ENCODE results near the gene CYTH3.

Gene CYTH3

GRCh38 chr7:6272481-6273323 lies at the start of gene CYTH3:
Gene CYTH3, minus strand, starts transcription at chr7:6272624. Its CDS starts 117 bp downstream, at chr7:6272507.
- Histone ChIP-seq H3K79me2 (ENCODE audit: insufficient read depth, low read length) (no peaks in the 10 kb centered on the region), H4K20me1 (ENCODE audit: low read depth, low read length) (no peaks in the 10 kb centered on the region), H3K36me3 (ENCODE audit: low read length) (no peaks in the 10 kb centered on the region), H2AFZ (ENCODE audit: low read depth, low read length, severe bottlenecking) (peak within 1 kb of the TSS; percentile 93), H3K27me3 (ENCODE audit: low read length) (no peaks in the 10 kb centered on the region), H3K9ac (ENCODE audit: low read length) (peak within 1 kb of the TSS; percentile 43), H3K4me2 (ENCODE audit: low read depth, low read length, poor library complexity, severe bottlenecking) (peak within 1 kb of the TSS; percentile 74), H3K4me3 (ENCODE audit: insufficient read depth, low read length, poor library complexity, severe bottlenecking) (peak within 1 kb of the TSS; percentile 52), H3K27ac (ENCODE audit: low read depth, low read length) (no peak within 1 kb of the TSS), H3F3A (ENCODE audit: insufficient read depth) (peaks cover 13% of the 10 kb centered on the region; the same call in 1 of the 2 replicates), H3K9me2 (replicated peaks; ENCODE audit: insufficient read depth, low read length) (no peaks in the 10 kb centered on the region), H3K9me3 (ENCODE audit: insufficient read depth, low read length) (no peaks in the 10 kb centered on the region)
- TF ChIP-seq CTCF (IDR thresholded peaks at IDR 0.05; ENCODE audit: insufficient read depth, low read length, poor library complexity, severe bottlenecking) (no peak), EZH2phosphoT487 (conservative IDR thresholded peaks at IDR 0.05; ENCODE audit: low read length) (no peak)

GRCh38 chr7:6320791-6321190 lies 48.4 kb upstream of the CYTH3 start:
- Histone ChIP-seq H3K27me3 (ENCODE audit: low read length) (0 out of 2 replicates have a peak, but pooled peaks cover 3% of the 10 kb centered on the region), H3K9me3 (ENCODE audit: insufficient read depth, low read length) (no peaks in the 10 kb centered on the region), H3K79me2 (ENCODE audit: insufficient read depth, low read length) (no peaks in the 10 kb centered on the region), H3K9me2 (replicated peaks; ENCODE audit: insufficient read depth, low read length) (no peaks in the 10 kb centered on the region), H2AFZ (ENCODE audit: low read depth, low read length, severe bottlenecking) (no peak overlapping the region), H4K20me1 (ENCODE audit: low read depth, low read length) (no peaks in the 10 kb centered on the region), H3F3A (ENCODE audit: insufficient read depth) (no peaks in the 10 kb centered on the region), H3K36me3 (ENCODE audit: low read length) (no peaks in the 10 kb centered on the region), H3K4me2 (ENCODE audit: low read depth, low read length, poor library complexity, severe bottlenecking) (no peak overlapping the region), H3K4me3 (ENCODE audit: insufficient read depth, low read length, poor library complexity, severe bottlenecking) (no peak overlapping the region), H3K9ac (ENCODE audit: low read length) (no peak overlapping the region), H3K27ac (ENCODE audit: low read depth, low read length) (no peak overlapping the region)
- no peak for TF ChIP-seq CTCF (IDR thresholded peaks at IDR 0.05; ENCODE audit: insufficient read depth, low read length, poor library complexity, severe bottlenecking)
- no peak for TF ChIP-seq EZH2phosphoT487 (conservative IDR thresholded peaks at IDR 0.05; ENCODE audit: low read length)

GRCh38 chr7:6317797-6318438 lies 45.5 kb upstream of the CYTH3 start:
- H3K4me2 ChIP-seq (ENCODE audit: low read depth, low read length, poor library complexity, severe bottlenecking), result no peak overlapping the region
- H3F3A ChIP-seq (ENCODE audit: insufficient read depth), result no peaks in the 10 kb centered on the region
- H3K79me2 ChIP-seq (ENCODE audit: insufficient read depth, low read length), result no peaks in the 10 kb centered on the region
- no peak for TF ChIP-seq EZH2phosphoT487 (conservative IDR thresholded peaks at IDR 0.05; ENCODE audit: low read length)
- TF ChIP-seq CTCF (IDR thresholded peaks at IDR 0.05; ENCODE audit: insufficient read depth, low read length, poor library complexity, severe bottlenecking), result no peak
- no peaks in the 10 kb centered on the region for H3K36me3 ChIP-seq (ENCODE audit: low read length)
- no peak overlapping the region for H3K27ac ChIP-seq (ENCODE audit: low read depth, low read length)
- no peak overlapping the region for H2AFZ ChIP-seq (ENCODE audit: low read depth, low read length, severe bottlenecking)
- no peaks in the 10 kb centered on the region for H3K9me2 ChIP-seq (replicated peaks; ENCODE audit: insufficient read depth, low read length)
- no peak overlapping the region for H3K9ac ChIP-seq (ENCODE audit: low read length)
- H3K9me3 ChIP-seq (ENCODE audit: insufficient read depth, low read length), result no peaks in the 10 kb centered on the region
- no peak overlapping the region for H3K4me3 ChIP-seq (ENCODE audit: insufficient read depth, low read length, poor library complexity, severe bottlenecking)
- no peaks in the 10 kb centered on the region for H4K20me1 ChIP-seq (ENCODE audit: low read depth, low read length)
- H3K27me3 ChIP-seq (ENCODE audit: low read length), result no peaks in the 10 kb centered on the region

All from SU-DHL-6 (cell line).